SK-N-SH (cell line): ENCODE results near the gene ZNF521.

Experiments
- EP300 ChIP-seq, 2 experiments: IDR thresholded peaks; 2 replicates each; pipeline versions ENCODE4 v1.4.0 to v1.6.1; 2012; ENCODE audit warnings: borderline replicate concordance in 1 of 2, low read depth in 1 of 2, low read length in 1 of 2
- EZH2phosphoT487 ChIP-seq: fragments of 200-600 bp; sonication (generic); IDR thresholded peaks from 2 replicates; pipeline ENCODE4 v1.6.1; 2017; ENCODE audit warnings: low read depth, mixed run types, mild to moderate bottlenecking, antibody characterized with exemption, moderate library complexity, borderline replicate concordance
- JUND ChIP-seq: IDR thresholded peaks from 2 replicates; pipeline ENCODE4 v1.4.0; 2012
- MXI1 ChIP-seq: IDR thresholded peaks from 2 replicates; pipeline ENCODE4 v1.6.1; 2012; ENCODE audit warnings: mild to moderate bottlenecking, low read depth, low read length, improper control_type of control experiment
- NRF1 ChIP-seq: IDR thresholded peaks from 2 replicates; pipeline ENCODE4 v1.6.1; 2012; ENCODE audit warnings: low read depth, mild to moderate bottlenecking, low read length
- RAD21 ChIP-seq: IDR thresholded peaks from 2 replicates; pipeline ENCODE4 v1.6.1; 2012; ENCODE audit warnings: mild to moderate bottlenecking, low read length
- RCOR1 ChIP-seq: fragments of 150-350 bp; IDR thresholded peaks from 2 replicates; pipeline ENCODE4 v1.6.1; 2017; ENCODE audit warnings: antibody characterized with exemption, low read length
- SIN3A ChIP-seq: IDR thresholded peaks from 2 replicates; pipeline ENCODE4 v1.6.1; 2012; ENCODE audit warnings: low read depth, mild to moderate bottlenecking, low read length, moderate library complexity, borderline replicate concordance
- SMC3 ChIP-seq: IDR thresholded peaks from 2 replicates; pipeline ENCODE4 v1.6.1; 2012; ENCODE audit warnings: low read depth, low read length, improper control_type of control experiment
- TCF12 ChIP-seq: IDR thresholded peaks from 2 replicates; pipeline ENCODE4 v1.4.0; 2012
- TF ChIP-seq, protein P1 (sequence below): fragments of 200-600 bp; sonication (generic); IDR thresholded peaks from 2 replicates; pipeline ENCODE4 v1.6.1; 2017; ENCODE audit warnings: antibody characterized with exemption, mild to moderate bottlenecking, moderate library complexity
- TF ChIP-seq, protein P2 (sequence below): IDR thresholded peaks from 2 replicates; pipeline ENCODE4 v1.4.0; 2012; ENCODE audit warnings: low read depth, borderline replicate concordance
- TF ChIP-seq, protein P3 (sequence below): IDR thresholded peaks from 2 replicates; pipeline ENCODE4 v1.6.1; 2012; ENCODE audit warnings: mild to moderate bottlenecking, low read depth, low read length, moderate library complexity

DNA sequence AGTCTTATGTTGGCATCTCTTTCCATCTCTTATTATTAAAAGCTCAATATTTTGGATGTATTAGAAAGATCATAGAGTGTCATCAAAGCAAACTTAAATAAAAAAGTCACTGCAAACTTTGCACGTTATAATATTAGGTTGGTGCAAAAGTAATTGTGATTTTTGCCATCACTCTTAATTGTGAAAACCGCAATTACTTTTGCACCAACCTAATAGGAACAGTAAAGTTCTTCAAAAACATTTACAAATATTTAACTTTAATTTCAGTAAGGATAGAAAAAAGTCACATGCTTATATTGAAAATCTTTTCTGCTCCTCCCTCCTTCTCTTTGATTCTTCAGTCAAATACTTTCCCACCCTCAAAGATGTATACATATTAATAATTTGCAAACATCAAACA is 51.5 kb downstream of the ZNF521 start:
- TF ChIP-seq SIN3A (no peak), NRF1 (no peak), MXI1 (no peak), RCOR1 (no peak), JUND (no peak), RAD21 (no peak), EZH2phosphoT487 (no peak), TCF12 (no peak), SMC3 (no peak), EP300 (IDR thresholded peaks at IDR 0.05; ENCODE audit: borderline replicate concordance in 1 of 2, low read depth in 1 of 2, low read length in 1 of 2) (no peak)
- TF ChIP-seq, protein P1, sequence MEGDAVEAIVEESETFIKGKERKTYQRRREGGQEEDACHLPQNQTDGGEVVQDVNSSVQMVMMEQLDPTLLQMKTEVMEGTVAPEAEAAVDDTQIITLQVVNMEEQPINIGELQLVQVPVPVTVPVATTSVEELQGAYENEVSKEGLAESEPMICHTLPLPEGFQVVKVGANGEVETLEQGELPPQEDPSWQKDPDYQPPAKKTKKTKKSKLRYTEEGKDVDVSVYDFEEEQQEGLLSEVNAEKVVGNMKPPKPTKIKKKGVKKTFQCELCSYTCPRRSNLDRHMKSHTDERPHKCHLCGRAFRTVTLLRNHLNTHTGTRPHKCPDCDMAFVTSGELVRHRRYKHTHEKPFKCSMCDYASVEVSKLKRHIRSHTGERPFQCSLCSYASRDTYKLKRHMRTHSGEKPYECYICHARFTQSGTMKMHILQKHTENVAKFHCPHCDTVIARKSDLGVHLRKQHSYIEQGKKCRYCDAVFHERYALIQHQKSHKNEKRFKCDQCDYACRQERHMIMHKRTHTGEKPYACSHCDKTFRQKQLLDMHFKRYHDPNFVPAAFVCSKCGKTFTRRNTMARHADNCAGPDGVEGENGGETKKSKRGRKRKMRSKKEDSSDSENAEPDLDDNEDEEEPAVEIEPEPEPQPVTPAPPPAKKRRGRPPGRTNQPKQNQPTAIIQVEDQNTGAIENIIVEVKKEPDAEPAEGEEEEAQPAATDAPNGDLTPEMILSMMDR: no peak
- TF ChIP-seq, protein P2, sequence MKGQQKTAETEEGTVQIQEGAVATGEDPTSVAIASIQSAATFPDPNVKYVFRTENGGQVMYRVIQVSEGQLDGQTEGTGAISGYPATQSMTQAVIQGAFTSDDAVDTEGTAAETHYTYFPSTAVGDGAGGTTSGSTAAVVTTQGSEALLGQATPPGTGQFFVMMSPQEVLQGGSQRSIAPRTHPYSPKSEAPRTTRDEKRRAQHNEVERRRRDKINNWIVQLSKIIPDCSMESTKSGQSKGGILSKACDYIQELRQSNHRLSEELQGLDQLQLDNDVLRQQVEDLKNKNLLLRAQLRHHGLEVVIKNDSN: no peak
- TF ChIP-seq, protein P3, sequence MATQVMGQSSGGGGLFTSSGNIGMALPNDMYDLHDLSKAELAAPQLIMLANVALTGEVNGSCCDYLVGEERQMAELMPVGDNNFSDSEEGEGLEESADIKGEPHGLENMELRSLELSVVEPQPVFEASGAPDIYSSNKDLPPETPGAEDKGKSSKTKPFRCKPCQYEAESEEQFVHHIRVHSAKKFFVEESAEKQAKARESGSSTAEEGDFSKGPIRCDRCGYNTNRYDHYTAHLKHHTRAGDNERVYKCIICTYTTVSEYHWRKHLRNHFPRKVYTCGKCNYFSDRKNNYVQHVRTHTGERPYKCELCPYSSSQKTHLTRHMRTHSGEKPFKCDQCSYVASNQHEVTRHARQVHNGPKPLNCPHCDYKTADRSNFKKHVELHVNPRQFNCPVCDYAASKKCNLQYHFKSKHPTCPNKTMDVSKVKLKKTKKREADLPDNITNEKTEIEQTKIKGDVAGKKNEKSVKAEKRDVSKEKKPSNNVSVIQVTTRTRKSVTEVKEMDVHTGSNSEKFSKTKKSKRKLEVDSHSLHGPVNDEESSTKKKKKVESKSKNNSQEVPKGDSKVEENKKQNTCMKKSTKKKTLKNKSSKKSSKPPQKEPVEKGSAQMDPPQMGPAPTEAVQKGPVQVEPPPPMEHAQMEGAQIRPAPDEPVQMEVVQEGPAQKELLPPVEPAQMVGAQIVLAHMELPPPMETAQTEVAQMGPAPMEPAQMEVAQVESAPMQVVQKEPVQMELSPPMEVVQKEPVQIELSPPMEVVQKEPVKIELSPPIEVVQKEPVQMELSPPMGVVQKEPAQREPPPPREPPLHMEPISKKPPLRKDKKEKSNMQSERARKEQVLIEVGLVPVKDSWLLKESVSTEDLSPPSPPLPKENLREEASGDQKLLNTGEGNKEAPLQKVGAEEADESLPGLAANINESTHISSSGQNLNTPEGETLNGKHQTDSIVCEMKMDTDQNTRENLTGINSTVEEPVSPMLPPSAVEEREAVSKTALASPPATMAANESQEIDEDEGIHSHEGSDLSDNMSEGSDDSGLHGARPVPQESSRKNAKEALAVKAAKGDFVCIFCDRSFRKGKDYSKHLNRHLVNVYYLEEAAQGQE: no peak
